Kidney tubule cell (primary cell): ENCODE data around the gene BEAN1.
"Not testable (repeated sequence)": the region's sequence is repeated elsewhere in the genome, so short reads cannot be mapped to it uniquely, and the experiment has no call there.

Source experiments
- DNase-seq: peaks from one replicate; pipeline ENCODE4 v3.0.0-alpha.2; 2018; ENCODE audit warnings: low spot score

The BEAN1 gene

GRCh38 chr16:66486199-66486772 is 59.2 kb downstream of the BEAN1 start:
- DNase-seq = no peak

- peak; percentile 91 for DNase-seq
These were observed 59.9 kb downstream of the BEAN1 start for GRCh38 chr16:66486773-66487579.

GRCh38 chr16:66487580-66488275 is 60.6 kb downstream of the BEAN1 start:
- DNase-seq = peak; percentile 32

- DNase-seq = no peak
These were observed 61.4 kb downstream of the BEAN1 start for GRCh38 chr16:66488505-66488904.

GRCh38 chr16:66489385-66489784 is 62.3 kb downstream of the BEAN1 start:
- DNase-seq = no peak

- DNase-seq = no peak
These were observed 62.7 kb downstream of the BEAN1 start for GRCh38 chr16:66489818-66490217.

- no peak for DNase-seq
These were observed 64.0 kb downstream of the BEAN1 start for GRCh38 chr16:66490774-66491715.

GRCh38 chr16:66491716-66492064 is 64.6 kb downstream of the BEAN1 start:
- DNase-seq = no peak

- DNase-seq = no peak
These were observed 66.7 kb downstream of the BEAN1 start for GRCh38 chr16:66493490-66494401.

GRCh38 chr16:66494916-66495315 is 67.8 kb downstream of the BEAN1 start:
- DNase-seq = no peak

GRCh38 chr16:66495440-66495839 is 68.3 kb downstream of the BEAN1 start:
- DNase-seq = no peak

- not testable (repeated sequence) for DNase-seq
These were observed 69.1 kb downstream of the BEAN1 start for GRCh38 chr16:66496226-66496625.

- DNase-seq = not testable (repeated sequence)
These were observed 70.8 kb downstream of the BEAN1 start for GRCh38 chr16:66497921-66498320.

- not testable (repeated sequence) for DNase-seq
These were observed 74.5 kb downstream of the BEAN1 start for GRCh38 chr16:66501563-66501962.

GRCh38 chr16:66502020-66502913 is 75.2 kb downstream of the BEAN1 start:
- peak; percentile 48 for DNase-seq

GRCh38 chr16:66503030-66503429 is 75.9 kb downstream of the BEAN1 start:
- no peak for DNase-seq

GRCh38 chr16:66503612-66504011 is 76.5 kb downstream of the BEAN1 start:
- no peak for DNase-seq

GRCh38 chr16:66507731-66508239 is 80.7 kb downstream of the BEAN1 start:
- DNase-seq = peak; percentile 79

GRCh38 chr16:66508248-66508913 is 81.3 kb downstream of the BEAN1 start:
- peak; percentile 99 for DNase-seq
